Breast epithelium (tissue), 3 donors: ENCODE data around the gene PANK2.
"Not testable (repeated sequence)": the region's sequence is repeated elsewhere in the genome, so short reads cannot be mapped to it uniquely, and the experiment has no call there.

Experiments
- CTCF ChIP-seq, 3 donors: fragments of 450-650 bp; IDR thresholded peaks; one replicate each; pipeline ENCODE4 v1.5.1; 2016 to 2017; ENCODE audit warnings: antibody characterized with exemption in 3 of 3, mild to moderate bottlenecking in 3 of 3, moderate library complexity in 3 of 3
- POLR2A ChIP-seq: fragments of 450-650 bp; IDR thresholded peaks from one replicate; pipeline ENCODE4 v1.6.1; 2016; ENCODE audit warnings: antibody characterized with exemption, mild to moderate bottlenecking, moderate library complexity

- TF ChIP-seq CTCF (IDR thresholded peaks at IDR 0.05); POLR2A: not testable (repeated sequence)
These were observed 57.5 kb downstream of the PANK2 start for GRCh38 chr20:3946666-3947065.
